Thymus (tissue), 11 donors: ENCODE results near the gene ZNF493. TPM values are rescaled to one million over a fixed set of nuclear protein-coding genes. Genes with fewer than 3 reads are reported as not detected.
A peak's percentile ranks its signal among the peaks of the same experiment; 100 is the strongest.

Source experiments
- DNase-seq, 9 donors: peaks; one replicate each; pipeline ENCODE4 v3.0.0-alpha.2; 2013; ENCODE audit warnings: low spot score in 9 of 9, low read depth in 6 of 9, missing footprints in 1 of 9
- H3K27ac ChIP-seq, 2 donors: one replicate each; pipeline ENCODE4 v1.5.1; 2013; ENCODE audit warnings: control low read depth in 1 of 2, low read depth in 1 of 2, low read length in 1 of 2, mild to moderate bottlenecking in 1 of 2, moderate library complexity in 1 of 2
- H3K27me3 ChIP-seq, 2 donors: one replicate each; pipeline ENCODE4 v1.5.1; 2013; ENCODE audit warnings: low read length in 1 of 2; ENCODE audit not compliant: control insufficient read depth in 2 of 2, insufficient read depth in 1 of 2
- H3K36me3 ChIP-seq, 2 donors: one replicate each; pipeline ENCODE4 v1.5.1; 2013; ENCODE audit warnings: low read length in 1 of 2, mild to moderate bottlenecking in 1 of 2, moderate library complexity in 1 of 2; ENCODE audit not compliant: control insufficient read depth in 2 of 2, insufficient read depth in 2 of 2
- H3K4me1 ChIP-seq, 2 donors: one replicate each; pipeline ENCODE4 v1.5.1; 2013; ENCODE audit warnings: low read length in 2 of 2; ENCODE audit not compliant: control insufficient read depth in 2 of 2, insufficient read depth in 2 of 2
- H3K4me3 ChIP-seq, 2 donors: one replicate each; pipeline ENCODE4 v1.5.1; 2013; ENCODE audit warnings: low read length in 2 of 2, control low read depth in 1 of 2, mild to moderate bottlenecking in 1 of 2
- H3K9me3 ChIP-seq, 2 donors: one replicate each; pipeline ENCODE4 v1.5.1; 2013; ENCODE audit warnings: low read length in 1 of 2, mild to moderate bottlenecking in 1 of 2; ENCODE audit not compliant: control insufficient read depth in 2 of 2, insufficient read depth in 1 of 2
- WGBS: extraction: QIAGEN DNeasy Blood & Tissue Kit; methylation state at CpG from one replicate; pipeline ENCODE4 v1.1.7; 2013; 5-methylcytosine and 5-hydroxymethylcytosine counted together
- polyA plus RNA-seq: library from polyadenylated mRNA; stranded (reverse); fragments of 200-250 nt; gene quantifications from one replicate; pipeline ENCODE4 v1.2.3, GENCODE V29; 2013
- total RNA-seq: library from RNA; stranded (reverse); fragments of 120-200 nt; gene quantifications from one replicate; pipeline ENCODE4 v1.2.4, GENCODE V29; 2013
- donor health status: healthy.

ZNF493 gene
- total and polyA plus RNA-seq, 2 donors = 18.0 to 18.7 TPM

DNA sequence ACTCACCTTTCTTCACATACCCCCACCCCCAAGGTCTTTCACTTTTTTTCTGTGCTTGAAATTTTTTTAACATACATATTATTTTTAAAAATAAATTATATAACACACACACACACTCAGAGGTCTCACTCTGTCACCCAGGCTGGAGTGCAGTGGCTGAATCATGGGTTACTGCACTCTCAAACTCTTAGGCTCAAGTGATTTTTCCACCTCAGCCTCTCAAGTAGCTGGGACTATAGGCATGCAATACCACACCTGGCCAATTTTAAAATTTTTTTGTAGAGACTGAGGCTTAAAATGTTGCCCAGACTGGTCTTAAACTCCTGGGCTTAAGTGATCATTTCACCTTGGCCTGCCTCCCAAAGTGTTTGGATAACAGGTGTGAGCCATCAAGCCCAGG is 75.6 kb downstream of the ZNF493 start:
- Histone ChIP-seq H3K9me3 (peaks cover 0 to 11% of the 10 kb centered on the region in 2 donors), H3K27me3 (peaks cover 0 to 2% of the 10 kb centered on the region in 2 donors), H3K4me3 (no peak overlapping the region), H3K27ac (no peak overlapping the region), H3K36me3 (no peaks in the 10 kb centered on the region), H3K4me1 (peaks cover 0 to 5% of the 10 kb centered on the region in 2 donors)
- no peak for DNase-seq

DNA sequence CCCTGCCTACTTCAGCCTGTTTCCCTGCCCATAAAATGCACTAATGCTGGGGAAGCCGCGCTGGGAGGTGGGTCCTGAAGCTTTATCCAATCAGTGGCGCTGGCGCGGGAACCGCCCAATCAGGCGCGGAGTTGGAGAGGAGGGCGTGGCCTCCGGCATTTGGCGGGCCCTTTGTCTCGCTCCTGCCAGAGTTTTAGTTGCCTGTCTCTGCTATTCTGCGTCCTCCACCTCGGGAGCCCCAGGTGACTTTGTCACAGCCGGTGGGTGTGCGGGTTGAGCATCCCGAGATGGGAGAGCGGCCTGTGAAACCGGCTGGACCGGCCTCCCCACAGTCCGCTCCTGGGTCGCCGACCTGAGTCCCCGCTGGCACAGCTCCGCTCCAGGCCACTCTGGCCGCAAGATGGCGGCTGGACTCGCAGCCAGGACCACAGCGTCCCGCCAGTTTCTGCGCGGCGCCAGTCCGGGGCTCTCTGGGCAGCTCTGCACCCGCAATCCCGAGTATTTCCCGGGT is 77.8 kb downstream of the ZNF493 start:
- Histone ChIP-seq H3K9me3 (peaks cover 0 to 11% of the 10 kb centered on the region in 2 donors), H3K27ac (no peak overlapping the region), H3K4me1 (peaks cover 0 to 5% of the 10 kb centered on the region in 2 donors), H3K27me3 (peaks cover 0 to 2% of the 10 kb centered on the region in 2 donors), H3K36me3 (no peaks in the 10 kb centered on the region), H3K4me3 (peak overlapping the region; percentile 39 to 49)
- DNase-seq = peak; percentile 65 to 88 (median 75)
- WGBS = 2% methylated on average over 37 of the region's 37 CpGs

Other genes with a start within 250 kb of the ZNF493 start
- 14.4 TPM for gene ZNF708, start 67.7 kb upstream of the ZNF493 start, total RNA-seq
- 11.6 TPM for gene ZNF708, start 67.7 kb upstream of the ZNF493 start, polyA plus RNA-seq
- gene ZNF738, start 38.1 kb upstream of the ZNF493 start, total RNA-seq = 16.1 TPM
- 7.3 TPM for gene ZNF738, start 38.1 kb upstream of the ZNF493 start, polyA plus RNA-seq
- 10.7 TPM for gene ZNF429, start 108.5 kb downstream of the ZNF493 start, total RNA-seq
- 11.2 TPM for gene ZNF429, start 108.5 kb downstream of the ZNF493 start, polyA plus RNA-seq